Motor neuron (in vitro differentiated cells): ENCODE data around the gene EPB41L3. TPM values are rescaled to one million over a fixed set of nuclear protein-coding genes. Genes with fewer than 3 reads are reported as not detected.
A peak's percentile ranks its signal among the peaks of the same experiment; 100 is the strongest.

Source experiments
- ATAC-seq, 8 experiments: fragments of 200-7000 bp; cut with Tn5 transposase; replicated peaks in 6 of 8; 2 replicates each; pipeline ENCODE4 v1.8.0; 2021; ENCODE audit warnings: mild to moderate bottlenecking in 8 of 8, moderate library complexity in 8 of 8
- H3K27ac ChIP-seq, 2 donors: fragments of 250-450 bp; sonication (Bioruptor Pico); 2 replicates each; pipeline ENCODE4 v1.9.0; 2021; ENCODE audit warnings: antibody characterized with exemption in 2 of 2, mild to moderate bottlenecking in 2 of 2, moderate library complexity in 1 of 2
- H3K4me1 ChIP-seq, 2 donors: fragments of 250-450 bp; sonication (Bioruptor Pico); replicated peaks in 1 of 2; 2 replicates each; pipeline ENCODE4 v1.6.1; 2021; ENCODE audit warnings: antibody characterized with exemption in 2 of 2, mild to moderate bottlenecking in 2 of 2, moderate library complexity in 1 of 2
- H3K4me3 ChIP-seq, 5 donors: fragments of 250-450 bp; sonication (Bioruptor Pico); 2 replicates each; pipeline ENCODE4 v1.9.0; 2021; ENCODE audit warnings: antibody characterized with exemption in 5 of 5, mild to moderate bottlenecking in 5 of 5, moderate library complexity in 4 of 5
- WGBS, 10 experiments: fragments of 450-650 bp; shearing (Covaris generic); methylation state at CpG; one replicate each; pipeline ENCODE4 v1.0.0; 2022; 5-methylcytosine and 5-hydroxymethylcytosine counted together
- in situ Hi-C, 9 experiments: fragments of 400-800 bp; cut with MboI; loops; one replicate each; pipeline ENCODE4 v1.15.0; 2021; ENCODE audit warnings: low sequenced_read_pairs in 9 of 9, low pct_unique_long_range_greater_than_20kb in 2 of 9; ENCODE audit not compliant: unreplicated experiment in 9 of 9
- total RNA-seq, 8 experiments: library from RNA; unstranded; fragments of 300-600 nt; gene quantifications; 2 replicates each; pipeline versions ENCODE4 v1.2.3 to v1.2.4, GENCODE V29; 2022

Gene EPB41L3
- total RNA-seq, 8 experiments from 2014 or later, result 1.2 to 145 (median 25.9) TPM

GRCh38 chr18:5554629-5555028 lies 10.8 kb upstream of the EPB41L3 start:
- peak in 5 of 8 experiments; percentile 73 to 95 (median 87) for ATAC-seq
- no peak overlapping the region for H3K27ac ChIP-seq
- in situ Hi-C loops, result loop anchor here in 1 of 9 experiments (25.0 kb wide), 1 partner anchor 92 kb away; no protein-coding TSS in a partner anchor
- no peak overlapping the region for H3K4me3 ChIP-seq
- peaks cover 13 to 29% of the 10 kb centered on the region in 2 donors for H3K4me1 ChIP-seq
- 0 to 94% (median 19%) methylated on average over 1 to 4 of the region's 4 CpGs; no CpG with 5 or more reads in 1 of the 10 experiments for WGBS, 10 experiments

GRCh38 chr18:5546660-5547059 lies 2.9 kb upstream of the EPB41L3 start:
- Histone ChIP-seq H3K4me1 (peaks cover 4% of the 10 kb centered on the region in 2 donors), H3K27ac (no peak overlapping the region), H3K4me3 (no peak overlapping the region)
- in situ Hi-C loops, result no loop called here
- 0 to 29% (median 2%) methylated on average over 1 to 3 of the region's 3 CpGs for WGBS, 10 experiments
- ATAC-seq, result peak; percentile 25 to 70 (median 54)

GRCh38 chr18:5543036-5543680 lies 639 bp downstream of the EPB41L3 start:
- peak in 7 of 8 experiments; percentile 17 to 74 (median 57) for ATAC-seq
- in situ Hi-C loops, result no loop called here
- Histone ChIP-seq H3K4me1 (peaks cover 4% of the 10 kb centered on the region in 2 donors), H3K4me3 (peak overlapping the region; percentile 59 to 90 (median 80)), H3K27ac (peak overlapping the region in 1 of 2 donors; percentile 11)
- no CpG with 5 or more reads among the region's 84 CpGs for WGBS, 10 experiments

- Histone ChIP-seq H3K4me3 (peak overlapping the region; percentile 59 to 90 (median 80)), H3K27ac (no peak overlapping the region), H3K4me1 (peaks cover 4% of the 10 kb centered on the region in 2 donors)
- ATAC-seq, result peak in 3 of 8 experiments; percentile 23 to 34 (median 28)
- in situ Hi-C loops, result no loop called here
- WGBS, 10 experiments, result 0 to 19% (median 3%) methylated on average over 1 to 8 of the region's 23 CpGs; no CpG with 5 or more reads in 2 of the 10 experiments
Observed at GRCh38 chr18:5542515-5543035, 1.2 kb downstream of the EPB41L3 start.

GRCh38 chr18:5541644-5542043 lies 2.2 kb downstream of the EPB41L3 start:
- peak overlapping the region in 1 of 5 donors; percentile 85 for H3K4me3 ChIP-seq
- no peak overlapping the region for H3K27ac ChIP-seq
- ATAC-seq, result no peak
- WGBS, 10 experiments, result 38 to 81% (median 58%) methylated on average over 2 to 3 of the region's 3 CpGs; no CpG with 5 or more reads in 3 of the 10 experiments
- in situ Hi-C loops, result no loop called here
- H3K4me1 ChIP-seq, result peaks cover 4% of the 10 kb centered on the region in 2 donors

- Histone ChIP-seq H3K27ac (no peak overlapping the region), H3K4me1 (peaks cover 0 to 4% of the 10 kb centered on the region in 2 donors), H3K4me3 (peak overlapping the region in 1 of 5 donors; percentile 2)
- 33 to 100% (median 84%) methylated on average over 1 to 2 of the region's 2 CpGs for WGBS, 10 experiments
- in situ Hi-C loops, result no loop called here
- no peak for ATAC-seq
Observed at GRCh38 chr18:5539391-5539790, 4.4 kb downstream of the EPB41L3 start.

GRCh38 chr18:5538544-5538943 lies 5.3 kb downstream of the EPB41L3 start:
- Histone ChIP-seq H3K27ac (no peak overlapping the region), H3K4me3 (no peak overlapping the region)

GRCh38 chr18:5537860-5538259 lies 5.9 kb downstream of the EPB41L3 start:
- ATAC-seq, result no peak
- H3K27ac ChIP-seq, result no peak overlapping the region
- 55 to 100% (median 85%) methylated on average over 1 to 2 of the region's 2 CpGs; no CpG with 5 or more reads in 1 of the 10 experiments for WGBS, 10 experiments
- in situ Hi-C loops, result no loop called here
- H3K4me3 ChIP-seq, result no peak overlapping the region
- H3K4me1 ChIP-seq, result peaks cover 0 to 4% of the 10 kb centered on the region in 2 donors

More at GRCh38 chr18:5538544-5538943, 5.3 kb downstream of the EPB41L3 start:
- peaks cover 0 to 4% of the 10 kb centered on the region in 2 donors for H3K4me1 ChIP-seq
- ATAC-seq, result no peak
- in situ Hi-C loops, result no loop called here
- 0 to 88% (median 47%) methylated on average over 1 to 2 of the region's 2 CpGs for WGBS, 10 experiments

GRCh38 chr18:5534845-5535244 lies 9.0 kb downstream of the EPB41L3 start:
- Histone ChIP-seq H3K4me1 (peaks cover 4 to 8% of the 10 kb centered on the region in 2 donors), H3K4me3 (no peak overlapping the region), H3K27ac (no peak overlapping the region)
- 57 to 100% (median 93%) methylated on average over 2 to 5 of the region's 5 CpGs; no CpG with 5 or more reads in 3 of the 10 experiments for WGBS, 10 experiments
- in situ Hi-C loops, result no loop called here
- ATAC-seq, result no peak

GRCh38 chr18:5532066-5532465 lies 11.7 kb downstream of the EPB41L3 start:
- 42 to 100% (median 75%) methylated on average over 1 to 3 of the region's 3 CpGs; no CpG with 5 or more reads in 1 of the 10 experiments for WGBS, 10 experiments
- ATAC-seq, result peak in 2 of 8 experiments; percentile 32 to 53
- Histone ChIP-seq H3K4me1 (peaks cover 4 to 8% of the 10 kb centered on the region in 2 donors), H3K27ac (no peak overlapping the region), H3K4me3 (no peak overlapping the region)
- in situ Hi-C loops, result no loop called here

GRCh38 chr18:5530629-5531178 lies 13.1 kb downstream of the EPB41L3 start:
- ATAC-seq, result peak in 5 of 8 experiments; percentile 95 to 99 (median 98)
- H3K27ac ChIP-seq, result no peak overlapping the region
- peaks cover 4 to 8% of the 10 kb centered on the region in 2 donors for H3K4me1 ChIP-seq
- 0 to 70% (median 46%) methylated on average over 1 to 6 of the region's 8 CpGs; no CpG with 5 or more reads in 4 of the 10 experiments for WGBS, 10 experiments
- in situ Hi-C loops, result no loop called here
- H3K4me3 ChIP-seq, result no peak overlapping the region

GRCh38 chr18:5529471-5529870 lies 14.3 kb downstream of the EPB41L3 start:
- 78 to 100% (median 100%) methylated on average over 2 to 3 of the region's 3 CpGs; no CpG with 5 or more reads in 4 of the 10 experiments for WGBS, 10 experiments
- in situ Hi-C loops, result no loop called here
- Histone ChIP-seq H3K4me1 (peaks cover 4 to 10% of the 10 kb centered on the region in 2 donors), H3K27ac (no peak overlapping the region), H3K4me3 (no peak overlapping the region)
- ATAC-seq, result no peak

- ATAC-seq, result peak in 2 of 8 experiments; percentile 44 to 76
- Histone ChIP-seq H3K4me1 (peaks cover 4 to 10% of the 10 kb centered on the region in 2 donors), H3K27ac (no peak overlapping the region), H3K4me3 (no peak overlapping the region)
- 3 to 96% (median 64%) methylated on average over 2 to 6 of the region's 6 CpGs for WGBS, 10 experiments
- in situ Hi-C loops, result no loop called here
Observed at GRCh38 chr18:5527603-5528002, 16.2 kb downstream of the EPB41L3 start.
